VCaP (cell line): ENCODE results near the gene PNLIPRP2.

Source experiments
- H3K27ac ChIP-seq: fragments of 450-650 bp; 2 replicates; pipeline ENCODE4 v1.5.1; 2017
- TF ChIP-seq, protein P1 (sequence below): fragments of 450-650 bp; conservative IDR thresholded peaks from 2 replicates; pipeline ENCODE4 v1.5.1; 2017; ENCODE audit warnings: mild to moderate bottlenecking, moderate library complexity

PNLIPRP2 gene

GRCh38 chr10:116691635-116692034, 70.9 kb downstream of the PNLIPRP2 start:
- TF ChIP-seq, protein P1, sequence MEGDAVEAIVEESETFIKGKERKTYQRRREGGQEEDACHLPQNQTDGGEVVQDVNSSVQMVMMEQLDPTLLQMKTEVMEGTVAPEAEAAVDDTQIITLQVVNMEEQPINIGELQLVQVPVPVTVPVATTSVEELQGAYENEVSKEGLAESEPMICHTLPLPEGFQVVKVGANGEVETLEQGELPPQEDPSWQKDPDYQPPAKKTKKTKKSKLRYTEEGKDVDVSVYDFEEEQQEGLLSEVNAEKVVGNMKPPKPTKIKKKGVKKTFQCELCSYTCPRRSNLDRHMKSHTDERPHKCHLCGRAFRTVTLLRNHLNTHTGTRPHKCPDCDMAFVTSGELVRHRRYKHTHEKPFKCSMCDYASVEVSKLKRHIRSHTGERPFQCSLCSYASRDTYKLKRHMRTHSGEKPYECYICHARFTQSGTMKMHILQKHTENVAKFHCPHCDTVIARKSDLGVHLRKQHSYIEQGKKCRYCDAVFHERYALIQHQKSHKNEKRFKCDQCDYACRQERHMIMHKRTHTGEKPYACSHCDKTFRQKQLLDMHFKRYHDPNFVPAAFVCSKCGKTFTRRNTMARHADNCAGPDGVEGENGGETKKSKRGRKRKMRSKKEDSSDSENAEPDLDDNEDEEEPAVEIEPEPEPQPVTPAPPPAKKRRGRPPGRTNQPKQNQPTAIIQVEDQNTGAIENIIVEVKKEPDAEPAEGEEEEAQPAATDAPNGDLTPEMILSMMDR, result no peak
- no peak overlapping the region for H3K27ac ChIP-seq

DNA sequence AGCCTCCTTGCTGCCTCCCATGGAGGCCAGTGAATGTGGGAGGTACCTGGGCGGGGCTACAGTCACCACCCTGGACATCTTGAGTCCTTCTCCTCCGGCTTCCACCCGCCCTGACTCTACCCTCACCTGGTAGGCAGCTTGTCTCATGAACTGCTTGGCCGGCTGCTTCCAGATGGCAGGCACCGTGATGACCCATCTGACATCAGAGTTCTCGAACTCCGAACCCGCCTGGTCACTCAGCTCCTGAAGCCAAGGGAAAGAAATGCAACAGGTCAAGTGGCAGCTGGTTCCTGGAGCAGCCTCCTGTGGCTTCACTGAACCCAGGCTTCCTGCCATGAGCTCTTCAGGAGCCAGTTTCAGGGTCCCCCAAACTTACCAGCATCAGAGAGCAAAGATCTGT, 71.5 kb downstream of the PNLIPRP2 start:
- TF ChIP-seq, protein P1, result no peak
- H3K27ac ChIP-seq, result no peak overlapping the region

- no peak overlapping the region for H3K27ac ChIP-seq
- TF ChIP-seq, protein P1, result no peak
These were observed 73.6 kb downstream of the PNLIPRP2 start for GRCh38 chr10:116694243-116694926.
